Amniotic epithelial cell (primary cell): ENCODE results near the gene CCDC7.
"Not testable (repeated sequence)": the region's sequence is repeated elsewhere in the genome, so short reads cannot be mapped to it uniquely, and the experiment has no call there.

Experiments
- DNase-seq: peaks from one replicate; pipeline ENCODE4 v3.0.0-alpha.2; 2010; ENCODE audit warnings: low read depth

The CCDC7 gene

GRCh38 chr10:32699683-32700082 is 253.7 kb downstream of the CCDC7 start:
- not testable (repeated sequence) for DNase-seq

GRCh38 chr10:32713560-32713959 is 267.6 kb downstream of the CCDC7 start:
- peak; percentile 1 for DNase-seq

- no peak for DNase-seq
Observed at GRCh38 chr10:32731527-32731926, 285.6 kb downstream of the CCDC7 start.

- DNase-seq, result no peak
Observed at GRCh38 chr10:32738958-32739357, 293.0 kb downstream of the CCDC7 start.

GRCh38 chr10:32744321-32744720 is 298.4 kb downstream of the CCDC7 start:
- DNase-seq, result no peak

GRCh38 chr10:32746869-32747268 is 300.9 kb downstream of the CCDC7 start:
- no peak for DNase-seq

GRCh38 chr10:32751582-32751981 is 305.6 kb downstream of the CCDC7 start:
- no peak for DNase-seq

- DNase-seq, result not testable (repeated sequence)
Observed at GRCh38 chr10:32754900-32755299, 309.0 kb downstream of the CCDC7 start.

GRCh38 chr10:32771217-32771616 is 325.3 kb downstream of the CCDC7 start:
- DNase-seq, result peak; percentile 14

GRCh38 chr10:32773105-32773504 is 327.2 kb downstream of the CCDC7 start:
- no peak for DNase-seq

GRCh38 chr10:32786968-32787367 is 341.0 kb downstream of the CCDC7 start:
- DNase-seq, result no peak

- DNase-seq, result no peak
Observed at GRCh38 chr10:32787690-32788284, 341.8 kb downstream of the CCDC7 start.

- no peak for DNase-seq
Observed at GRCh38 chr10:32788359-32788758, 342.4 kb downstream of the CCDC7 start.

GRCh38 chr10:32790483-32790882 is 344.5 kb downstream of the CCDC7 start:
- DNase-seq, result peak; percentile 1

- DNase-seq, result no peak
Observed at GRCh38 chr10:32793033-32793432, 347.1 kb downstream of the CCDC7 start.

GRCh38 chr10:32795598-32796183 is 349.8 kb downstream of the CCDC7 start:
- peak; percentile 33 for DNase-seq

GRCh38 chr10:32797393-32797792 is 351.5 kb downstream of the CCDC7 start:
- not testable (repeated sequence) for DNase-seq

- no peak for DNase-seq
Observed at GRCh38 chr10:32846974-32847373, 401.0 kb downstream of the CCDC7 start.

GRCh38 chr10:32851301-32851700 is 405.4 kb downstream of the CCDC7 start:
- peak; percentile 31 for DNase-seq

GRCh38 chr10:32854435-32854834 is 408.5 kb downstream of the CCDC7 start:
- no peak for DNase-seq

- DNase-seq, result no peak
Observed at GRCh38 chr10:32865170-32865569, 419.2 kb downstream of the CCDC7 start.

GRCh38 chr10:32877915-32878314 is 432.0 kb downstream of the CCDC7 start:
- DNase-seq, result no peak

- DNase-seq, result no peak
Observed at GRCh38 chr10:32878646-32879045, 432.7 kb downstream of the CCDC7 start.

GRCh38 chr10:32882076-32882475 is 436.1 kb downstream of the CCDC7 start:
- no peak for DNase-seq
